Measurements from ENCODE around the gene LGR6. TPM values are rescaled to one million over a fixed set of nuclear protein-coding genes. Genes with fewer than 3 reads are reported as not detected.

The LGR6 gene
- total RNA-seq, 4 donors from 2014 or later, result 1.6 to 4.9 (median 4.1) TPM

GRCh38 chr1:202227053-202227672 lies 33.6 kb downstream of the LGR6 start:
- WGBS, result 81% methylated on average over 7 of the region's 7 CpGs
- no peak for DNase-seq (ENCODE audit: low spot score in 2 of 2)
- no peak overlapping the region for H3K27ac ChIP-seq

GRCh38 chr1:202227997-202228401 lies 34.4 kb downstream of the LGR6 start:
- peaks cover 6% of the 10 kb centered on the region for H3K4me1 ChIP-seq
- WGBS, result 82% methylated on average over 2 of the region's 2 CpGs
- H3K4me3 ChIP-seq, result no peak overlapping the region
- H3K27ac ChIP-seq, result no peak overlapping the region
- no peaks in the 10 kb centered on the region for H3K9me3 ChIP-seq
- no peak for TF ChIP-seq POLR2A (IDR thresholded peaks at IDR 0.05)
- no peak for TF ChIP-seq POLR2AphosphoS5 (IDR thresholded peaks at IDR 0.05)
- TF ChIP-seq EP300 (IDR thresholded peaks at IDR 0.05), result no peak
- no peak for TF ChIP-seq CTCF (IDR thresholded peaks at IDR 0.05)
- H3K27me3 ChIP-seq, result peaks cover 9% of the 10 kb centered on the region
- H3K36me3 ChIP-seq, result no peaks in the 10 kb centered on the region
- no peak for DNase-seq (ENCODE audit: low spot score in 2 of 2)

More at GRCh38 chr1:202227053-202227672, 33.6 kb downstream of the LGR6 start:
- Histone ChIP-seq H3K36me3 (no peaks in the 10 kb centered on the region), H3K27me3 (peaks cover 9% of the 10 kb centered on the region), H3K4me3 (no peak overlapping the region), H3K9me3 (no peaks in the 10 kb centered on the region), H3K4me1 (peaks cover 9% of the 10 kb centered on the region)
- no peak for TF ChIP-seq POLR2A (IDR thresholded peaks at IDR 0.05)
- no peak for TF ChIP-seq EP300 (IDR thresholded peaks at IDR 0.05)
- TF ChIP-seq CTCF (IDR thresholded peaks at IDR 0.05), result no peak
- no peak for TF ChIP-seq POLR2AphosphoS5 (IDR thresholded peaks at IDR 0.05)

- Histone ChIP-seq H3K9me3 (no peaks in the 10 kb centered on the region), H3K4me3 (no peak overlapping the region), H3K27me3 (peaks cover 4% of the 10 kb centered on the region), H3K27ac (no peak overlapping the region), H3K4me1 (peaks cover 6% of the 10 kb centered on the region), H3K36me3 (no peaks in the 10 kb centered on the region)
- DNase-seq (ENCODE audit: low spot score in 2 of 2), result no peak
- TF ChIP-seq CTCF (IDR thresholded peaks at IDR 0.05) (no peak), POLR2AphosphoS5 (IDR thresholded peaks at IDR 0.05) (no peak), POLR2A (IDR thresholded peaks at IDR 0.05) (no peak), EP300 (IDR thresholded peaks at IDR 0.05) (no peak)
- WGBS, result 88% methylated on average over 7 of the region's 7 CpGs
Measured at GRCh38 chr1:202228484-202229122, 35.0 kb downstream of the LGR6 start.

GRCh38 chr1:202229376-202229775 lies 35.8 kb downstream of the LGR6 start:
- DNase-seq (ENCODE audit: low spot score in 2 of 2), result no peak
- Histone ChIP-seq H3K4me1 (peaks cover 6% of the 10 kb centered on the region), H3K27me3 (peaks cover 4% of the 10 kb centered on the region), H3K36me3 (no peaks in the 10 kb centered on the region), H3K27ac (no peak overlapping the region), H3K4me3 (no peak overlapping the region), H3K9me3 (no peaks in the 10 kb centered on the region)
- no peak for TF ChIP-seq POLR2AphosphoS5 (IDR thresholded peaks at IDR 0.05)
- TF ChIP-seq POLR2A (IDR thresholded peaks at IDR 0.05), result no peak
- WGBS, result 56% methylated on average over 5 of the region's 5 CpGs

- H3K4me1 ChIP-seq, result peaks cover 6% of the 10 kb centered on the region
- no peak overlapping the region for H3K27ac ChIP-seq
- peaks cover 4% of the 10 kb centered on the region for H3K27me3 ChIP-seq
- TF ChIP-seq POLR2A (IDR thresholded peaks at IDR 0.05), result no peak
- no peak for TF ChIP-seq POLR2AphosphoS5 (IDR thresholded peaks at IDR 0.05)
- no peak for TF ChIP-seq CTCF (IDR thresholded peaks at IDR 0.05)
- TF ChIP-seq EP300 (IDR thresholded peaks at IDR 0.05), result no peak
- DNase-seq (ENCODE audit: low spot score in 2 of 2), result no peak
- no peaks in the 10 kb centered on the region for H3K9me3 ChIP-seq
- 79% methylated on average over 9 of the region's 10 CpGs for WGBS
- H3K4me3 ChIP-seq, result no peak overlapping the region
- H3K36me3 ChIP-seq, result no peaks in the 10 kb centered on the region
Measured at GRCh38 chr1:202230061-202230938, 36.7 kb downstream of the LGR6 start.

Data from suprapubic skin (tissue), 4 donors.